NB4 (cell line): ENCODE results near the gene OR5AU1.

Experiments used
- MYC ChIP-seq: IDR thresholded peaks from 2 replicates; pipeline ENCODE4 v1.6.1; 2011; ENCODE audit warnings: low read depth, low read length
- POLR2A ChIP-seq: IDR thresholded peaks from 2 replicates; pipeline ENCODE4 v1.6.1; 2011; ENCODE audit warnings: mild to moderate bottlenecking; ENCODE audit not compliant: insufficient read length; ENCODE audit errors: extremely low read depth
- TF ChIP-seq, protein P1 (sequence below): IDR thresholded peaks from one replicate; pipeline ENCODE4 v1.5.1; 2012; ENCODE audit warnings: low read depth, low read length
- TF ChIP-seq, protein P2 (sequence below): IDR thresholded peaks from 2 replicates; pipeline ENCODE4 v1.6.1; 2011; ENCODE audit warnings: low read depth, low read length

DNA sequence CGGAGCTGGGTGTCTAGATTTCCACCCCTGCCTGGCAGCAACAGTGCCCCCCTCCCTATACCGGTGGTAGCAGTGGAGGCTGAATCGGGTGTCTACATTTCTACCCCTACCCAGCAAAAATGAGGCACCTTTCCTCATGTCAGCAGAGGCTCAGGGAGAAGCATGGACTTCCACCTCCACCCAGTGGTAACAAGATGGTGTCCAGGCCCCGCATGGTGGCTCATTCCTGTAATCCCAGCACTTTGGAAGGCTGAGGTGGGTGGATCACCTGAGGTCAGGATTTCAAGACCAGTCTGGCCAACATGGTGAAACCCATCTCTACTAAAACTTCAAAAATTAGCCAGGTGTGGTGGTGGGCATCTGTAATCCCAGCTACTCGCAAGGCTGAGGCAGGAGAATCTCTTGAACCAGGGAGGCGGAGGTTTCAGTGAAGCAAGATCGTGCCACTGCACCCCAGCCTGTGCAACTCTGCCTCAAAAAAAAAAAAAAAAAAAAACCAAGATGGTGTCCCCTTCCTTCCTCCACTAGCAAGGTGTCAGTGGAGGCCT lies 35.5 kb upstream of the OR5AU1 start:
- TF ChIP-seq, protein P1, sequence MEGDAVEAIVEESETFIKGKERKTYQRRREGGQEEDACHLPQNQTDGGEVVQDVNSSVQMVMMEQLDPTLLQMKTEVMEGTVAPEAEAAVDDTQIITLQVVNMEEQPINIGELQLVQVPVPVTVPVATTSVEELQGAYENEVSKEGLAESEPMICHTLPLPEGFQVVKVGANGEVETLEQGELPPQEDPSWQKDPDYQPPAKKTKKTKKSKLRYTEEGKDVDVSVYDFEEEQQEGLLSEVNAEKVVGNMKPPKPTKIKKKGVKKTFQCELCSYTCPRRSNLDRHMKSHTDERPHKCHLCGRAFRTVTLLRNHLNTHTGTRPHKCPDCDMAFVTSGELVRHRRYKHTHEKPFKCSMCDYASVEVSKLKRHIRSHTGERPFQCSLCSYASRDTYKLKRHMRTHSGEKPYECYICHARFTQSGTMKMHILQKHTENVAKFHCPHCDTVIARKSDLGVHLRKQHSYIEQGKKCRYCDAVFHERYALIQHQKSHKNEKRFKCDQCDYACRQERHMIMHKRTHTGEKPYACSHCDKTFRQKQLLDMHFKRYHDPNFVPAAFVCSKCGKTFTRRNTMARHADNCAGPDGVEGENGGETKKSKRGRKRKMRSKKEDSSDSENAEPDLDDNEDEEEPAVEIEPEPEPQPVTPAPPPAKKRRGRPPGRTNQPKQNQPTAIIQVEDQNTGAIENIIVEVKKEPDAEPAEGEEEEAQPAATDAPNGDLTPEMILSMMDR = no peak
- TF ChIP-seq POLR2A (no peak), MYC (no peak)
- TF ChIP-seq, protein P2, sequence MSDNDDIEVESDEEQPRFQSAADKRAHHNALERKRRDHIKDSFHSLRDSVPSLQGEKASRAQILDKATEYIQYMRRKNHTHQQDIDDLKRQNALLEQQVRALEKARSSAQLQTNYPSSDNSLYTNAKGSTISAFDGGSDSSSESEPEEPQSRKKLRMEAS = no peak
